H1 (cell line): ENCODE measurements around the gene CA9. TPM values are rescaled to one million over a fixed set of nuclear protein-coding genes. Genes with fewer than 3 reads are reported as not detected.

Source experiments
- CTCF ChIA-PET: fragments of 300-600 bp; sonication (Branson Sonifier 250); formaldehyde crosslinking; loops from one replicate; lab custom pipeline; 2021; ENCODE audit not compliant: partially characterized antibody; lab: Charles Lee
- POLR2A ChIA-PET: fragments of 300-600 bp; sonication (Branson Sonifier 250); formaldehyde crosslinking; loops from one replicate; lab custom pipeline; 2021; ENCODE audit warnings: inconsistent platforms; ENCODE audit not compliant: partially characterized antibody; lab: Charles Lee
- DNase-seq, 2 experiments: peaks; one replicate each; pipeline versions ENCODE4 v3.0.0 to v3.0.0-alpha.2; 2010 to 2022; ENCODE audit warnings: low spot score in 2 of 2, low read depth in 1 of 2, mixed read lengths in 1 of 2
- FAIRE-seq: peaks from 2 replicates; lab custom pipeline; 2011; peaks lifted over from hg19 to GRCh38; lab: Jason Lieb, UNC
- H2AFZ ChIP-seq: 2 replicates; pipeline ENCODE4 v1.8.1; 2012; ENCODE audit warnings: low read length, inconsistent platforms
- H2AK5ac ChIP-seq: 2 replicates; pipeline ENCODE4 v1.6.1; 2013; ENCODE audit warnings: low read depth, low read length
- H2BK120ac ChIP-seq: replicated peaks from 2 replicates; pipeline ENCODE3; 2013; ENCODE audit warnings: low read depth, low read length, inconsistent platforms
- H2BK12ac ChIP-seq: 2 replicates; pipeline ENCODE4 v1.6.1; 2013; ENCODE audit warnings: low read depth, low read length
- H2BK15ac ChIP-seq: 2 replicates; pipeline ENCODE4 v1.6.1; 2013; ENCODE audit warnings: low read length
- H2BK20ac ChIP-seq: 2 replicates; pipeline ENCODE4 v1.6.1; 2013; ENCODE audit warnings: low read length
- H2BK5ac ChIP-seq: 2 replicates; pipeline ENCODE4 v1.6.1; 2013; ENCODE audit warnings: low read depth, low read length
- H3K14ac ChIP-seq: 2 replicates; pipeline ENCODE4 v1.6.1; 2013; ENCODE audit warnings: inconsistent platforms; ENCODE audit not compliant: insufficient read length
- H3K18ac ChIP-seq: 2 replicates; pipeline ENCODE4 v1.6.1; 2013; ENCODE audit warnings: low read length; ENCODE audit errors: extremely low read depth
- H3K23ac ChIP-seq: 2 replicates; pipeline ENCODE4 v1.6.1; 2013; ENCODE audit warnings: inconsistent platforms; ENCODE audit not compliant: insufficient read length
- H3K23me2 ChIP-seq: 2 replicates; pipeline ENCODE4 v1.6.1; 2013; ENCODE audit warnings: low read depth, low read length
- H3K27ac ChIP-seq: 2 replicates; pipeline ENCODE4 v1.6.1; 2011; ENCODE audit warnings: low read depth, low read length, inconsistent platforms
- H3K27me3 ChIP-seq, 4 experiments: replicated peaks in 1 of 4; 1 replicate in 1 of 4; 2 replicates in 3 of 4; pipeline versions ENCODE4 v1.6.1 to v1.8.1; 2011 to 2013; ENCODE audit warnings: low read length in 3 of 4, mild to moderate bottlenecking in 3 of 4, inconsistent platforms in 2 of 4, mixed read lengths in 2 of 4, moderate library complexity in 1 of 4; ENCODE audit not compliant: control insufficient read depth in 3 of 4, insufficient read depth in 3 of 4; ENCODE audit errors: extremely low read depth in 1 of 4
- H3K36me3 ChIP-seq, 4 experiments: 2 replicates each; pipeline versions ENCODE4 v1.6.1 to v1.8.1; 2011 to 2013; ENCODE audit warnings: mild to moderate bottlenecking in 4 of 4, low read length in 3 of 4, moderate library complexity in 2 of 4, control low read depth in 1 of 4, inconsistent platforms in 1 of 4; ENCODE audit not compliant: insufficient read depth in 4 of 4, control insufficient read depth in 2 of 4
- H3K4ac ChIP-seq: replicated peaks from 2 replicates; pipeline ENCODE3; 2013; ENCODE audit warnings: low read length, low read depth, mixed read lengths, inconsistent platforms; ENCODE audit not compliant: insufficient read length
- H3K4me1 ChIP-seq, 4 experiments: replicated peaks in 1 of 4; 1 replicate in 1 of 4; 2 replicates in 3 of 4; pipeline versions ENCODE4 v1.6.1 to v1.8.1; 2011 to 2013; ENCODE audit warnings: low read length in 3 of 4, inconsistent platforms in 2 of 4, mixed read lengths in 1 of 4; ENCODE audit not compliant: insufficient read depth in 4 of 4, control insufficient read depth in 3 of 4
- H3K4me2 ChIP-seq, 2 experiments: 2 replicates each; pipeline versions ENCODE4 v1.6.1 to v1.8.1; 2011 to 2013; ENCODE audit warnings: low read depth in 2 of 2, low read length in 2 of 2, control low read depth in 1 of 2, inconsistent platforms in 1 of 2, mild to moderate bottlenecking in 1 of 2; ENCODE audit not compliant: insufficient read depth in 1 of 2
- H3K4me3 ChIP-seq, 4 experiments: fragments of 200-600, 300-600 bp in 1 of 4; sonication (generic), shearing (Covaris generic), sonication (Bioruptor Twin) in 1 of 4; 2 replicates each; pipeline versions ENCODE4 v1.5.1 to v1.8.1; 2011 to 2016; ENCODE audit warnings: low read length in 4 of 4, low read depth in 3 of 4, control low read depth in 2 of 4, inconsistent platforms in 2 of 4, mild to moderate bottlenecking in 2 of 4, mixed read lengths in 1 of 4, moderate library complexity in 1 of 4; ENCODE audit not compliant: insufficient read depth in 2 of 4; ENCODE audit errors: extremely low read depth in 1 of 4
- H3K56ac ChIP-seq: replicated peaks from 2 replicates; pipeline ENCODE3; 2013; ENCODE audit warnings: low read depth, mild to moderate bottlenecking, mixed read lengths, low read length, inconsistent platforms; ENCODE audit not compliant: insufficient read length
- H3K79me1 ChIP-seq: 2 replicates; pipeline ENCODE4 v1.6.1; 2013; ENCODE audit warnings: low read depth, low read length, control low read depth
- H3K79me2 ChIP-seq, 2 experiments: 2 replicates each; pipeline versions ENCODE4 v1.6.1 to v1.8.1; 2012 to 2013; ENCODE audit warnings: low read length in 2 of 2, mild to moderate bottlenecking in 2 of 2, inconsistent platforms in 1 of 2; ENCODE audit not compliant: insufficient read depth in 2 of 2, control insufficient read depth in 1 of 2
- H3K9ac ChIP-seq, 4 experiments: replicated peaks in 1 of 4; 1 replicate in 1 of 4; 2 replicates in 3 of 4; pipeline versions ENCODE4 v1.6.1 to v1.8.1; 2011 to 2013; ENCODE audit warnings: low read depth in 3 of 4, low read length in 3 of 4, control low read depth in 2 of 4, mild to moderate bottlenecking in 2 of 4, moderate library complexity in 2 of 4, inconsistent platforms in 1 of 4; ENCODE audit errors: extremely low read depth in 1 of 4
- H3K9me3 ChIP-seq, 2 experiments: 2 replicates each; pipeline versions ENCODE4 v1.6.1 to v1.8.1; 2012 to 2013; ENCODE audit warnings: mild to moderate bottlenecking in 2 of 2, moderate library complexity in 2 of 2, control low read depth in 1 of 2, inconsistent platforms in 1 of 2, low read depth in 1 of 2, low read length in 1 of 2, mixed read lengths in 1 of 2; ENCODE audit not compliant: insufficient read depth in 2 of 2
- H4K20me1 ChIP-seq, 2 experiments: replicated peaks in 1 of 2; 2 replicates each; pipeline versions ENCODE3 to v1.8.1; 2011 to 2013; ENCODE audit warnings: inconsistent platforms in 2 of 2, low read length in 2 of 2, mild to moderate bottlenecking in 1 of 2; ENCODE audit not compliant: insufficient read depth in 2 of 2, control insufficient read depth in 1 of 2
- H4K5ac ChIP-seq: 2 replicates; pipeline ENCODE4 v1.6.1; 2013; ENCODE audit warnings: low read length, low read depth, mixed read lengths, inconsistent platforms; ENCODE audit not compliant: insufficient read length
- H4K8ac ChIP-seq: 2 replicates; pipeline ENCODE4 v1.8.0; 2013; ENCODE audit warnings: mild to moderate bottlenecking, moderate library complexity, low read length, inconsistent platforms; ENCODE audit not compliant: insufficient read depth; ENCODE audit errors: extremely low read depth
- H4K91ac ChIP-seq: replicated peaks from 2 replicates; pipeline ENCODE3; 2013; ENCODE audit warnings: low read length, mixed read lengths, inconsistent platforms; ENCODE audit not compliant: insufficient read length
- ASH2L ChIP-seq: fragments of 200-600, 300-600 bp; sonication (generic); IDR thresholded peaks from one replicate; pipeline ENCODE4 v1.7.1; 2017; ENCODE audit warnings: low read length
- BCL11A ChIP-seq, 2 experiments: IDR thresholded peaks; one replicate each; pipeline ENCODE4 v1.6.1; 2011; ENCODE audit warnings: low read depth in 2 of 2, low read length in 2 of 2, mild to moderate bottlenecking in 2 of 2
- CREB1 ChIP-seq: IDR thresholded peaks from 2 replicates; pipeline ENCODE4 v1.6.1; 2012; ENCODE audit warnings: inconsistent platforms
- E2F6 ChIP-seq: IDR thresholded peaks from 2 replicates; pipeline ENCODE4 v1.6.1; 2012; ENCODE audit warnings: inconsistent platforms
- HDAC6 ChIP-seq: IDR thresholded peaks from one replicate; pipeline ENCODE4 v1.7.1; 2012; ENCODE audit warnings: low read depth, mild to moderate bottlenecking, inconsistent platforms, low read length, moderate library complexity
- KDM4A ChIP-seq: IDR thresholded peaks from one replicate; pipeline ENCODE4 v1.7.1; 2012; ENCODE audit warnings: low read depth, mild to moderate bottlenecking, moderate library complexity, low read length, inconsistent platforms; ENCODE audit not compliant: severe bottlenecking
- NRF1 ChIP-seq: IDR thresholded peaks from 2 replicates; pipeline ENCODE4 v1.6.1; 2011; ENCODE audit warnings: mild to moderate bottlenecking, low read depth, low read length, improper control_type of control experiment
- RAD21 ChIP-seq, 2 experiments: IDR thresholded peaks in 1 of 2; conservative IDR thresholded peaks in 1 of 2; 2 replicates each; pipeline ENCODE4 v1.6.1; 2011; ENCODE audit warnings: low read depth in 2 of 2, low read length in 2 of 2, improper control_type of control experiment in 1 of 2, inconsistent platforms in 1 of 2, mild to moderate bottlenecking in 1 of 2, moderate library complexity in 1 of 2
- RXRA ChIP-seq: IDR thresholded peaks from 2 replicates; pipeline ENCODE4 v1.6.1; 2011; ENCODE audit warnings: low read depth, mild to moderate bottlenecking, low read length, moderate library complexity; ENCODE audit not compliant: insufficient read depth
- SIN3A ChIP-seq, 2 experiments: IDR thresholded peaks in 1 of 2; conservative IDR thresholded peaks in 1 of 2; 2 replicates each; pipeline ENCODE4 v1.6.1; 2011 to 2012; ENCODE audit warnings: low read length in 2 of 2, improper control_type of control experiment in 1 of 2, low read depth in 1 of 2, mild to moderate bottlenecking in 1 of 2
- SIRT6 ChIP-seq: IDR thresholded peaks from one replicate; pipeline ENCODE4 v1.7.1; 2012; ENCODE audit warnings: low read length, inconsistent platforms
- SIX5 ChIP-seq: IDR thresholded peaks from 2 replicates; pipeline ENCODE4 v1.6.1; 2011; ENCODE audit warnings: mild to moderate bottlenecking, low read depth, low read length
- SP4 ChIP-seq: IDR thresholded peaks from 2 replicates; pipeline ENCODE4 v1.6.1; 2012; ENCODE audit warnings: low read length, inconsistent platforms
- TCF12 ChIP-seq: IDR thresholded peaks from 2 replicates; pipeline ENCODE4 v1.6.1; 2011; ENCODE audit warnings: low read depth, mild to moderate bottlenecking, low read length
- WGBS, 2 experiments: shearing (Covaris generic) in 1 of 2; methylation state at CpG; one replicate each; pipeline versions ENCODE4 v1.1.6 to v1.1.7; 2013 to 2015; ENCODE audit warnings: low lambda C conversion rate in 2 of 2, mixed read lengths in 2 of 2, inconsistent platforms in 1 of 2, low coverage in 1 of 2, missing lambda C conversion rate in 1 of 2; ENCODE audit not compliant: insufficient replicate concordance in 2 of 2, insufficient coverage in 1 of 2, insufficient read length in 1 of 2; ENCODE audit errors: extremely low coverage in 1 of 2, missing lambda C conversion rate in 1 of 2; 5-methylcytosine and 5-hydroxymethylcytosine counted together
- polyA plus RNA-seq, 7 experiments: library from polyadenylated mRNA; depleted of rRNA in 3 of 7; stranded (reverse) in 5 of 7; unstranded in 2 of 7; fragments of >200 nt in 5 of 7; fragments of 200-250 nt in 2 of 7; gene quantifications; 1 replicate in 5 of 7; 2 replicates in 1 of 7; 4 replicates in 1 of 7; pipeline versions ENCODE4 v1.2.1 to v1.2.3, GENCODE V29; 2011 to 2013; ENCODE audit warnings: missing spikeins in 2 of 7, mixed read lengths in 2 of 7
- total RNA-seq: library from RNA; stranded (reverse); fragmentation: NEBNext Ultra II Directional; extraction: Animal tissue kit (Norgen Biotek cat#: 25700); gene quantifications from 2 replicates; pipeline ENCODE4 v1.2.1, GENCODE V29; 2021

Gene CA9
- total and polyA plus RNA-seq, 2 of the 8 experiments (the other 6 are each of a cell fraction or from before 2014, with no cell fraction given), result 1.3 to 1.8 TPM

- peaks cover 0 to 2% (median 0%) of the 10 kb centered on the region in 4 experiments; a peak in 4 of 7 replicates for H3K4me1 ChIP-seq
- H2BK5ac ChIP-seq, result 0 out of 2 replicates have a peak overlapping the region, but pooled peaks have one; percentile 94
- 8% methylated on average over 2 of the region's 2 CpGs; no CpG with 5 or more reads in 1 of the 2 experiments for WGBS, 2 experiments
- no peak overlapping the region for H3K18ac ChIP-seq
- H3K23ac ChIP-seq, result no peak overlapping the region
- FAIRE-seq (no peak), DNase-seq (no peak)
- no peaks in the 10 kb centered on the region for H3K9me3 ChIP-seq
- no peak overlapping the region for H2AFZ ChIP-seq
- peaks cover 0 to 7% (median 0%) of the 10 kb centered on the region in 4 experiments; a peak in 1 of 7 replicates for H3K27me3 ChIP-seq
- H3K14ac ChIP-seq, result no peak overlapping the region
- H2BK120ac ChIP-seq, result no peak overlapping the region
- no peak overlapping the region for H4K8ac ChIP-seq
- H3K4ac ChIP-seq, result no peak overlapping the region
- H3K9ac ChIP-seq, result peak overlapping the region in 3 of 4 experiments; percentile 42 to 90 (median 88); a peak in 5 of 7 replicates
- no peak overlapping the region for H4K91ac ChIP-seq
- H3K79me1 ChIP-seq, result peaks cover 2% of the 10 kb centered on the region; the same call in 1 of the 2 replicates
- H3K4me2 ChIP-seq, result peak overlapping the region; percentile 77 to 92
- no peak overlapping the region for H4K5ac ChIP-seq
- H2BK20ac ChIP-seq, result no peak overlapping the region
- no peak overlapping the region for H2AK5ac ChIP-seq
- H3K4me3 ChIP-seq, result peak overlapping the region; percentile 70 to 92 (median 86)
- no peaks in the 10 kb centered on the region for H3K79me2 ChIP-seq
- peaks cover 6 to 32% (median 13%) of the 10 kb centered on the region in 4 experiments for H3K36me3 ChIP-seq
- 0 out of 2 replicates have a peak overlapping the region, but pooled peaks have one; percentile 23 for H2BK12ac ChIP-seq
- H2BK15ac ChIP-seq, result no peak overlapping the region
- H3K27ac ChIP-seq, result peak overlapping the region; percentile 99; the same call in 1 of the 2 replicates
- H3K23me2 ChIP-seq, result peaks cover 10% of the 10 kb centered on the region
- ChIA-PET CTCF (interaction anchor here (0.9 to 15.9 kb wide), 11 partner anchors 11 to 97 kb away, joined by 3 to 347 read pairs (median 9); partner anchors contain the start of genes CA9, CREB3, SIT1 and TLN1), POLR2A (interaction anchor here (1.0 to 7.9 kb wide), 9 partner anchors 11 to 587 kb away, joined by 3 to 84 read pairs (median 6); partner anchors contain the start of genes CA9, TPM2 and VCP)
- peaks cover 2 to 6% of the 10 kb centered on the region in 2 experiments for H4K20me1 ChIP-seq
- H3K56ac ChIP-seq, result peak overlapping the region; percentile 36
- TF ChIP-seq ASH2L (no peak), SP4 (no peak), SIRT6 (no peak), SIX5 (no peak), E2F6 (no peak), TCF12 (no peak), CREB1 (no peak), KDM4A (no peak), HDAC6 (no peak), RAD21 (IDR thresholded peaks at IDR 0.05 in 1 of 2, conservative IDR thresholded peaks at IDR 0.05 in 1 of 2; ENCODE audit: low read depth in 2 of 2, low read length in 2 of 2) (no peak), BCL11A (IDR thresholded peaks at IDR 0.05; ENCODE audit: low read depth in 2 of 2, low read length in 2 of 2) (no peak), RXRA (no peak), SIN3A (conservative IDR thresholded peaks at IDR 0.05 in 1 of 2, IDR thresholded peaks at IDR 0.05 in 1 of 2; ENCODE audit: low read depth in 1 of 2, low read length in 2 of 2) (no peak), NRF1 (no peak)
These were observed 14.8 kb upstream of the CA9 start for GRCh38 chr9:35658968-35659220.
